HAP-1 (cell line): ENCODE measurements around the gene ABHD4.
"Not testable (repeated sequence)": the region's sequence is repeated elsewhere in the genome, so short reads cannot be mapped to it uniquely, and the experiment has no call there.

ENCODE experiments used
- DNase-seq, 2 experiments: peaks; one replicate each; pipeline ENCODE4 v3.0.0-alpha.2; 2016 to 2020; ENCODE audit warnings: low spot score in 2 of 2
- H3K27me3 ChIP-seq: fragments of 250-450 bp; sonication (Bioruptor Pico); 2 replicates; pipeline ENCODE4 v1.5.1; 2020; ENCODE audit warnings: low read depth, mild to moderate bottlenecking, moderate library complexity
- H3K36me3 ChIP-seq: fragments of 250-450 bp; sonication (Bioruptor Pico); replicated peaks from 2 replicates; pipeline ENCODE4 v1.5.1; 2020; ENCODE audit warnings: mild to moderate bottlenecking
- H3K4me1 ChIP-seq: fragments of 250-450 bp; sonication (Bioruptor Pico); 2 replicates; pipeline ENCODE4 v1.5.1; 2020; ENCODE audit warnings: mild to moderate bottlenecking
- H3K4me3 ChIP-seq: fragments of 250-450 bp; sonication (Bioruptor Pico); 2 replicates; pipeline ENCODE4 v1.5.1; 2020; ENCODE audit warnings: mild to moderate bottlenecking, moderate library complexity
- H3K9me3 ChIP-seq: fragments of 250-450 bp; sonication (Bioruptor Pico); 2 replicates; pipeline ENCODE4 v1.5.1; 2020; ENCODE audit warnings: mild to moderate bottlenecking, moderate library complexity
- in situ Hi-C: fragments of 300-500 bp; cut with MboI; formaldehyde crosslinking; loops from 3 replicates; pipeline ENCODE4 v1.14.3; 2020; ENCODE audit warnings: low sequenced_read_pairs, inconsistent platforms, mixed read lengths

ABHD4 gene

DNA sequence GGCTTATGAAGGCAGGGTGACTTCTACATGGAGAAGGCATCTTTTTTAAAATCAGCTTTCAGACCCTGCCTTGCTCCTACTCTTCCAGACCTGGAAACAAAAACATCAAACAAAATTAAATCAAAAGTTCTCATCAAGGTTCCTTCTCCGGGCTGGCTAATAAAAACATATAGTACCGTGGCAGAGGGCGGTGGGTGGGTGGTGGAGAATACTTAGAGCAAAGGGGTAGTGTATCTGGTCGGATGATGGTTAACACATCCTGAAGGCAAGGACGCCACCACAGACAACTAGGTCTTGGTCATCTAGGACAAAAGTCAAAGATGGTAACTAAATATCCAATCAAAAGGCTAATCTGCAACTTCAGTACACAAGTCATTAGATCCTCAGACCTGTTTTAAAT lies 10.9 kb upstream of the ABHD4 start:
- H3K4me3 ChIP-seq = no peak overlapping the region
- H3K36me3 ChIP-seq = no peaks in the 10 kb centered on the region; the same call in 1 of the 2 replicates
- H3K9me3 ChIP-seq = no peaks in the 10 kb centered on the region
- DNase-seq = no peak
- H3K27me3 ChIP-seq = peaks cover 4% of the 10 kb centered on the region
- peaks cover 15% of the 10 kb centered on the region for H3K4me1 ChIP-seq
- in situ Hi-C loops = no loop called here

DNA sequence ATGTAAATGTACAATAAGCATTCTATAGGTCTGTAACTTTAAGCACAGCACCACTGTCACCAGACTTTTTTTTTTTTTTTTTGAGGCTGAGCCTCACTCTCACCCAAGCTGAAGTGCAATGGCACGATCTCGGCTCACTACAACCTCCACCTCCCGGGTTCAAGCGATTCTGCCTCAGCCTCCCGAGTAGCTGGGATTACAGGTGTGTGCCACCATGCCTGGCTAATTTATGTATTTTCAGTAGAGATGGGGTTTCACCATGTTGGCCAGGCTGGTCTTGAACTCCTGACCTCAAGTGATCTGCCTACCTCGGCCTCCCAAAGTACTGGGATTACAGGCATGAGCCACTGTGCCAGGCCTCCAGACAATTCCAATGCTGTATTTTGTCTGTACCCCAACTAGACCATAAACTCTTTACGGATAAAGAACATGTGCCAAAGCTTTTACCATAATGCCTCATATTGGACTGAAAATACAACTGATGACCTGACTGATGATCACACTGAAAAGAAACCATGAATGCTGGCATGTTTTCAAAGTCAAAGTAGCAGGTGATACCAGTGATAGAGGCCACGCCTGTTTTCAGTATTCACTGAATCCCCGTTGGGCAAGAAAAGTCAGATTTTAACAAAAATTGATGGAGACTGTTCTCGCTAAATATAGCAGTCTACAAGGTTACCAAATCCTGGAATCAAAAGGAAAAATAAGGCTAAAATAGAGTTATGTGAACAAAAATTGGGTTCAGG lies 10.2 kb upstream of the ABHD4 start:
- DNase-seq, in situ Hi-C loops, H3K27me3 ChIP-seq, H3K36me3 ChIP-seq, H3K9me3 ChIP-seq: not testable (repeated sequence)
- Histone ChIP-seq H3K4me3 (peak overlapping the region; percentile 79), H3K4me1 (peaks cover 15% of the 10 kb centered on the region)

GRCh38 chr14:22588526-22589095 lies 9.5 kb upstream of the ABHD4 start:
- H3K9me3 ChIP-seq = no peaks in the 10 kb centered on the region
- peak overlapping the region; percentile 79 for H3K4me3 ChIP-seq
- H3K36me3 ChIP-seq = no peaks in the 10 kb centered on the region; the same call in 1 of the 2 replicates
- peaks cover 15% of the 10 kb centered on the region for H3K4me1 ChIP-seq
- peaks cover 17% of the 10 kb centered on the region for H3K27me3 ChIP-seq
- in situ Hi-C loops = no loop called here
- DNase-seq = no peak

DNA sequence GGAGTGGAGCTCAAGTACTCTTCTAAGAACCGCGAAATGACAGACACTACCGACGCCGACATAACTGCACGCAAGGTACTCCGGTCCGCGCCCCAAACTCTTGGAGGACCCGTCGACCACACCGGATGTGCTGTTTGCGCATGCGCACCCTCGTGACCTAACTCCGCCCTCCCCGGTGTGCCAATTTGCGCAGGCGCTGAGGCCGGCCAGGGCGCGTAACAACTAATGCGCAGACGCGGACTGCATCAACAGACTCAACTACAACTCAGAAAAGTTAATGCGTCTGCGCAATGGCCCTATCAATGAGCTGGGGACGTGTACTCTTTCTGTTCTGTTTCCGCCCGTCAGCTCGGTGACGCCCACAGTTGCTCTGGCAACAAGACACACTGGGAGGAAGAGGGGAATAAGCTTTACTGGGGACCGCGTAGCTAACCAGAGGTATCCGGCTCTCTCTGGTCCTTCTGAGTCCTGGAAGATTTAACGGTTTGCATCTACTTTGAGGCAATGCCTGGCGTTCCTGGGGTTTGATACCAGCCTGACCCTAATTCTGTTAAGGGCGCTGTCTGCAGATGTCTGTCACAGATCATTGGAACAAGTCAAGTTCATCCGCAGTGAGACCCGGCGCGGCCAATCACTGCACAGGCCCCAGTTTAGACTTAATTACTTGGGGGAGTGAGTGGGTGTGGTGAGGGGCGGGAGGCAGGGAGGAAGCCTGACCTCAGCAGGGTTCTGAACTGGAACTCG lies 8.8 kb upstream of the ABHD4 start, which contains the start of gene DAD1:
TSS of gene DAD1 (minus strand) at position 129 of the 744 bp plus-strand sequence. CDS start at position 62, 67 bp downstream.
- Histone ChIP-seq H3K4me3 (peak within 1 kb of the TSS; percentile 79), H3K9me3 (no peaks in the 10 kb centered on the region), H3K27me3 (peaks cover 23% of the 10 kb centered on the region), H3K36me3 (no peaks in the 10 kb centered on the region), H3K4me1 (peaks cover 15% of the 10 kb centered on the region)
- in situ Hi-C loops = no loop called here
- DNase-seq = peak; percentile 97 to 99

- Histone ChIP-seq H3K4me3 (no peak overlapping the region), H3K36me3 (no peaks in the 10 kb centered on the region), H3K9me3 (no peaks in the 10 kb centered on the region), H3K4me1 (peaks cover 7% of the 10 kb centered on the region; the same call in 1 of the 2 replicates), H3K27me3 (peaks cover 27% of the 10 kb centered on the region)
- in situ Hi-C loops = no loop called here
- DNase-seq = no peak
Measured at GRCh38 chr14:22593189-22593588, 4.9 kb upstream of the ABHD4 start.

DNA sequence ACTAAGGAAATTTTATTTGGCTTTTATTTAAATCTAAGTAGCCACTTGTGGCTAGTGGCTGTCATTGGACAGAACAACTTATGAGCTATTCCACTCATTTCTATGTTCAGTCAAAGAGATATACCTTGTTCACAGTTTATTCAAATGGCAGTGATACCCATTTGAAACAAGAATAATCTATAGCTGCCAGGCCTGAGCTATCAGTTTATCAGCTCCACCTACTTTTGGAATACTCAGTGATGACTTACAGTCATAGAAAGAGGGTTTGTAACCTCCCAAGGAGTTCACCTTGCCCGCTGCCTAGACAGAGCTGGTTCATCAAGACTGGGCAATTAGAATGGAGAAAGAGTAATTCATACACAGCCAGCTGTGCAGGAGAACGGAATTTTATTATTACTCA lies 4.5 kb upstream of the ABHD4 start:
- H3K9me3 ChIP-seq = no peaks in the 10 kb centered on the region

DNA sequence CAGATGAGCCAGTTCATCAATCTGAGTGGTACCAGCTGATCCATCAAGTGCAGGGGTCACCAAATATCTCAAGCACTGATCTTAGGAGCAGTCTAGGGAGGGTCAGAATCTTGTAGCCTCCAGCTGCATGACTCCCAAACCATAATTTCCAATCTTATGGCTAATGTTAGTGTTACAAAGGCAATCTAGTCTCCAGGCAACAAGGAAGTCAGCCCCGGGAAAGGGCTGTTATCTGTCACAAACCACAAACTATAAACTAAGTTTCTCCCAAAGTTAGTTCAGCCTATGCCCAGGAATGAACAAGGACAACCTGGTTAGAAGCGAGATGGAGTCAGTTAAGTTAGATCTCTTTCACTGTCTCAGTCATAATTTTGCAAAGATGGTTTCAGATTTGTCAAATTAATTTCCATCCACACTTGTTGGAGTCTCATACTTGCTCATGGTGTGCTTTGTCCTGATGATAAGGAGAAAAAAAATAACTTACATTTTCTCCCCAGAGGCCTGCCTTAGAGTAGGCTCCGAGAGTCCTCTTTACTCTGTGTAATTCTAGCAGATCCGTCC lies 3.9 kb upstream of the ABHD4 start:
- in situ Hi-C loops = no loop called here
- no peak for DNase-seq

More for the DNA sequence above, 4.5 kb upstream of the ABHD4 start:
- peaks cover 27% of the 10 kb centered on the region for H3K27me3 ChIP-seq
- no peak for DNase-seq
- peaks cover 7% of the 10 kb centered on the region; the same call in 1 of the 2 replicates for H3K4me1 ChIP-seq
- no peak overlapping the region for H3K4me3 ChIP-seq
- in situ Hi-C loops = no loop called here
- no peaks in the 10 kb centered on the region for H3K36me3 ChIP-seq

GRCh38 chr14:22596354-22596879 lies 1.7 kb upstream of the ABHD4 start:
- no peaks in the 10 kb centered on the region for H3K9me3 ChIP-seq
- 0 out of 2 replicates have a peak, but pooled peaks cover 6% of the 10 kb centered on the region for H3K4me1 ChIP-seq
- H3K4me3 ChIP-seq = no peak overlapping the region
- no peak for DNase-seq
- H3K36me3 ChIP-seq = no peaks in the 10 kb centered on the region
- in situ Hi-C loops = no loop called here
- H3K27me3 ChIP-seq = peaks cover 27% of the 10 kb centered on the region

More for the DNA sequence above, 3.9 kb upstream of the ABHD4 start:
- H3K36me3 ChIP-seq = no peaks in the 10 kb centered on the region
- H3K9me3 ChIP-seq = no peaks in the 10 kb centered on the region
- H3K4me1 ChIP-seq = peaks cover 10% of the 10 kb centered on the region; the same call in 1 of the 2 replicates
- H3K27me3 ChIP-seq = peaks cover 27% of the 10 kb centered on the region
- no peak overlapping the region for H3K4me3 ChIP-seq

DNA sequence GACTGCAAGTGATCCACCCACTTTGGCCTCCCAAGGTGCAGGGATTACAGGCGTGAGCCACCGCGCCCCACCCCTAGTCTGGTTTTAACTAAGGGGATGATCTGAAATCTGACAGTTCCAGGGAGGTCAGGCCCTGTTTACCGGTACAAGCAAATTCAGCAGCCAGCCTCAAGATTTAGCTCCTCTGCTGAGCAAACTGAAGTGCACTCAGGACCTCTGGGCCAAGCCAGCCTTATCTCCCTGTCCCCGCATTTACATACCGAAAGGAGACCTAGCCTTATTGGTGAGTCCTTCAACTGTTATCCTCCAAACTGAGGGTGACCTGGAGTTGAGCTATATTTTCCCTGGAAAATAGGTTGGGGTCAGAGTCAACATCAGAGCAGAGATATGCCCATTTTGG lies 835 bp upstream of the ABHD4 start:
- Histone ChIP-seq H3K9me3 (no peaks in the 10 kb centered on the region), H3K4me1 (0 out of 2 replicates have a peak, but pooled peaks cover 6% of the 10 kb centered on the region), H3K36me3 (no peaks in the 10 kb centered on the region; the same call in 1 of the 2 replicates), H3K4me3 (no peak overlapping the region), H3K27me3 (peaks cover 23% of the 10 kb centered on the region)
- in situ Hi-C loops = no loop called here
- no peak for DNase-seq

- in situ Hi-C loops = no loop called here
- Histone ChIP-seq H3K27me3 (peaks cover 18% of the 10 kb centered on the region), H3K4me1 (0 out of 2 replicates have a peak, but pooled peaks cover 6% of the 10 kb centered on the region)
Measured at GRCh38 chr14:22597771-22598098, 365 bp upstream of the ABHD4 start.

GRCh38 chr14:22598896-22599244 lies 770 bp downstream of the ABHD4 start:
- in situ Hi-C loops = no loop called here
- peak in 1 of 2 experiments; percentile 16 for DNase-seq
- Histone ChIP-seq H3K4me1 (0 out of 2 replicates have a peak, but pooled peaks cover 6% of the 10 kb centered on the region), H3K36me3 (peaks cover 3% of the 10 kb centered on the region), H3K27me3 (peaks cover 9% of the 10 kb centered on the region), H3K4me3 (peak overlapping the region; percentile 66), H3K9me3 (no peaks in the 10 kb centered on the region)

More at GRCh38 chr14:22597771-22598098, 365 bp upstream of the ABHD4 start:
- no peaks in the 10 kb centered on the region; the same call in 1 of the 2 replicates for H3K36me3 ChIP-seq
- peak overlapping the region; percentile 66 for H3K4me3 ChIP-seq
- H3K9me3 ChIP-seq = no peaks in the 10 kb centered on the region
- no peak for DNase-seq

DNA sequence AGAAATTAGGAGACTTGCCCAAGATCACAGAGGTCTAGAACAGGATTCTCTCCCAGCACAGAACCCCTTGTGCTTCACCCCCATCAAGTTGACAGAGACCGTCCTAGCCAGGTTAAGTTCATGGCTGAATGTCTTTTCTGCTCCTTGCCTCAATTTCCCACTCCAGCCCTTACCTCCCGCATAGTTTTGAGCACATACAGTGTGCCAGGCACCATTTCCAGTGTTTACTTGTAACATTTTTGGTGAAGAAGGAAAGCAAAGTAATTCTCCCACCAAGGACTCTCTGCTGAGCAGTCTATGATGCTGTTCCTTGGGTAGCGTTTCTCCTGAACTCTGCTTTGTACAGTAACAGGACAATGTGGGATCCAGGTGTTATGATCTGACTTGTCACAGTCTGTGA lies 1.2 kb downstream of the ABHD4 start:
- Histone ChIP-seq H3K4me3 (no peak overlapping the region), H3K27me3 (peaks cover 4% of the 10 kb centered on the region), H3K4me1 (0 out of 2 replicates have a peak, but pooled peaks cover 6% of the 10 kb centered on the region), H3K36me3 (peaks cover 6% of the 10 kb centered on the region), H3K9me3 (no peaks in the 10 kb centered on the region)
- in situ Hi-C loops = no loop called here
- no peak for DNase-seq

DNA sequence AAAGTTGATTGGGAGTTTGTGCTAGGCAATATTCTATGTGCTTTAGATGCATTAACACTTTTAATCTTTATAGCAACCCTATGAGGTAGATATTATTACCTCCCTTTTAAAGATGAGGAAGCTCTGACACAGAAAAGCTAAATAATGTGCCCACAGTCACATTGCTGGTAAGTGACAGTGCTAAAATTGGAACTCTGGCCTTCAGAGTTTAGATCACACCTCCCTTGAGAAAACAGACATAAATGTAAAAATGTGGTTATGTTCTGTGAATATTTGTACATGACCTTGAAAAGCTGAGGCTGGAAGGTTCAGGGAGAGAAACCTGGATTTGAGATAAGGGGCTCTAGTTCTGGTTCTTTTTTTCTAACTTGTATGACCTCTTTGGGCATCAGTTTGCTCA lies 1.9 kb downstream of the ABHD4 start:
- peaks cover 6% of the 10 kb centered on the region for H3K36me3 ChIP-seq
- 0 out of 2 replicates have a peak, but pooled peaks cover 6% of the 10 kb centered on the region for H3K4me1 ChIP-seq
- H3K4me3 ChIP-seq = no peak overlapping the region
- in situ Hi-C loops = no loop called here
- H3K27me3 ChIP-seq = no peaks in the 10 kb centered on the region; the same call in 1 of the 2 replicates
- H3K9me3 ChIP-seq = no peaks in the 10 kb centered on the region
- no peak for DNase-seq
